ENCODE data around the gene NEK11. TPM values are rescaled to one million over a fixed set of nuclear protein-coding genes. Genes with fewer than 3 reads are reported as not detected.

The NEK11 gene
- total RNA-seq, 1 donor from 2014 or later: 5.7 TPM

DNA sequence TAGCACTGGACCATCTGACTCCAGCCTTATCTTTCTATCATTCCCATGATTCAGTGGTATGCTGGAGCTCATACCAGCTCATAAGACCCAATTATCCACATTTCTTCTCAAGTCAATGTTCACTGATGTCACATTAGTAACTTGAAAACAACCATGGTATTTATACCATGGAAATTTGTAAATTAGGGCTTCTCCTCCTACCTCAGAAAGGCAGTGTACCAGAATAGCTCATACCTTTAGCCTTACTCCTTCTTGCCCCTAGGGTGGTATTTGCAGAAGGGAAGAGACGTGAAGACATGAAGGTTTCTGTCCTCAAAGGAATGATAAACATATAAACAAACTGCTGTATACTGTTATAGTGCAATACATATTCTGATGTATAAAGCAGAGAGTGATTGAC is 114.2 kb downstream of the NEK11 start:
- no peak for DNase-seq (ENCODE audit: low spot score)

DNA sequence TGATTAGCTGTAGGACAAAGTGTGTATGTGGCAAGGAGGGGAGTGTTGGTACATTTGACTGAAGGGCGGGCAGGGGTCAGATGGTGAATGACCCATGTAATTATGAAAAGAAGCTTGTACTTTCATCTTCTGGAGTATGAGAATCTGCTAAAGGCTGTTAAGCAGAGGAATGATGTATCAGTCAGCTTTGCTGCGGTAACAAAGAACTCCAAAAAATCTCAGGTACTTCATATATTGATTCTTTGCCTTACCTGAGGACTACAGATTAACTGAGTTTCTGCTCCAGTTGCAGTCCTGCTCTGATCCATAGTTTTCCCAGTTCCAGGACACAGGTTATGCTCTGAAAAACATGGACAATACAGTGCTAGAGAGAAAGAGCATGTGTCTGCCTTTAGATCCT is 115.1 kb downstream of the NEK11 start:
- DNase-seq (ENCODE audit: low spot score): no peak

DNA sequence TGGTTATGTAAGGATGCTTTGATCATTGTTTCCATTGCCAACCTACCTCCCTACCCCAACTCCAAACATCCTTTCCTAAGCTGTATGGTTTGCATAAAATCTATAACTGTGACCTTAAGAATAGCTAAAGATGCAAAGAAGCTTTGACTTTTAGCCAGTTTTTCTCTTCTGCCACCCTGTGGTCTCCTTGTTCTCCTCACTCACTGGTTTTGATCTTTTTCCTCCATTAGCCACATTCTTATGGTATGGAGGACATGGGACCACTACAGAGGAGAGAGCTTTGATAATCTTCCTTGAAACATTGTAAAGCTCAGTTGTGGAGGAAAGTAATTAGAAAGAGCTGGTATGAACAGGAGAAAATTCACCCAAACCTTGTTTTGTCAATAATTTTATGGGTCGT is 115.9 kb downstream of the NEK11 start:
- no peak for DNase-seq (ENCODE audit: low spot score)

DNA sequence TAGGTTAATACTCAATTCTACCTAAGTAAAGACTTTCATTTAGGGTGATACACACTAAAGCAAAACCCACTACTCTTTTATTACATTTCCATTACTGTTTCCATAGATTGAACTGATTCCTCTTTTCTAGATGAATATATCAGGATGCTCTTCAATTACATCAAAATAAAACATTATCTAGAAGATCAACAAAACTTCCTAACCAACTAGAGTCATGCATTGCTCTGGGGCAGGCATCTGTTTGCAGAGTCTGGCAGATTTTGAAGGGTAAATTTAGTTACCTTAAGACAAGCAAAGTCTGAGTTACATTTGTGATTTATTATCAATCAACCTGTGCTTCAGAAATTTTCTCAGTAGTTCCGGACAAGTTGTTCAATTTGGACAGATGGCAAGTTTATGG is 117.1 kb downstream of the NEK11 start:
- DNase-seq (ENCODE audit: low spot score): no peak

DNA sequence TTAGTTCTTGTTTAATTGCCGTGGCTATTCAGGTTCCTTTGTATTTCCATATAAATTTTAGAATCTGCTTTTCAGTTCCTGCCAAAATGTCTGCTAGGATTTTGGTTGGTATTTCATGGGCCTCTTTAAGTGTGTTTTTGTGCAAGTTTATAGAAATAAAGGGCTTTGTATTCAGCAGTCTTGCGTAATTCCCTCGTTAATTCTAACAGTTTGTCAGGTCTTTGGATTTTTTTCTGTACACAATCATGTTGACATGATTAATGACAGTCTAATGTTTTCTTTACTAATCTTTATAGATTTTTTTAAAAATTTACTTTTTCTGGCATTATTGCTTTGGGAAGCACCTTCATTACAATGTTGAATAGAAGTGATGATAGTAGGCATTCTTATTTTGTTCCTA is 120.9 kb downstream of the NEK11 start:
- no peak for DNase-seq (ENCODE audit: low spot score)

DNA sequence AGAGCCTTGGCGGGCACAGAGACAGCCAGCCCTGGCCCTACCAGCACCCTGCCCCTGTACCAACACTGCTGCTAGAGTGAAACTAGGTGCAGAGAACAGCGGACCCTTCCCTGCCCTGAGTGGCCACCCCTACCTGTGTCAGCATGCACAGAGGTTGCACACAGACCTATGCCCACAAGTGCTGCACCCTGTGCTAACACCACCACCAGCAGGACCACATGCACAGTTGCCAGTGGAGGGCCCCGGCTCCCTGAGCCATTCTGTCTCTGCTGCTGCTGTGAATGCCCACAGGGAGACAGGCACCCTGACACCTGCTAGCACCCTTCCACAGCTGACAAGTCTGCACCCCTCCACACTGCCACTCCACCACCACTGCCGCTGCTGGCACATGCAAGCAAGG is 131.8 kb downstream of the NEK11 start:
- DNase-seq (ENCODE audit: low spot score): no peak

DNA sequence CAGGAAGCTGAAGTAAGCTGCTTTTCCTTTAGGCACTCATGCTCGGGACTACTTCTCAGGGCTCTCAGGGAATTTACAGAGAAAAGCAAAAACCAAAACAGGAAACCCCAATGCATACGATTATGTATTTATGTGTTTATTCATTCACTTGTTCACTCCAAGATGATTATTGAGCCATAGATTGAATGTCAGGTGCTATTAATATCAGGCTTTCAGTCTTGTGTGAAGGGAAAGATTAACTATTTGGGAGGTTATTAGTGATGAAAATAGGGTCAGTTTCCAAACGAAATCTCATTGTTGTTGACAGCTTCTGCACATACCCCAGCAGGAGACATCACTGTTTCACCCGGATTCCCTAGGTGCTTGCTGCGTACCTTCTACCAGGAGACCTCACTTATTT is 135.8 kb downstream of the NEK11 start:
- DNase-seq (ENCODE audit: low spot score): no peak

DNA sequence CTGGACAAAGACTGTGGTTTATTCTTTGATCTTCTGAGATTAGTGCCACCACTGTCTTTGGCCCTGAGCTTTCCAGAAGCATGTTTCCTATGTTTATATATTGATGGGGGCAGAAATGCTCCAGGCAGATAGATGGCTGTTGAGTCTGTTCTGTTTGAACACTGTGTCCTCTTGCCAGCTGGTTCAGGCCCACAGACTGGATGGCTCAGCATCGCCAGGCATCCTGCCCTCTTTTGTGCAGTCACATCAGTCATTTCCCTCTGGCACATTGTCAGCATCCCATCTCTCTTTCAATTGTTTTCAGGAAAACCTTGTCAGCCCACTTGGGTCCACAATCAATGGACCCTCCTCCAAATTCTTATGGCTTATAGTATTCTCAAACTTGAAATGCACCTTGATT is 141.2 kb downstream of the NEK11 start:
- no peak for DNase-seq (ENCODE audit: low spot score)

DNA sequence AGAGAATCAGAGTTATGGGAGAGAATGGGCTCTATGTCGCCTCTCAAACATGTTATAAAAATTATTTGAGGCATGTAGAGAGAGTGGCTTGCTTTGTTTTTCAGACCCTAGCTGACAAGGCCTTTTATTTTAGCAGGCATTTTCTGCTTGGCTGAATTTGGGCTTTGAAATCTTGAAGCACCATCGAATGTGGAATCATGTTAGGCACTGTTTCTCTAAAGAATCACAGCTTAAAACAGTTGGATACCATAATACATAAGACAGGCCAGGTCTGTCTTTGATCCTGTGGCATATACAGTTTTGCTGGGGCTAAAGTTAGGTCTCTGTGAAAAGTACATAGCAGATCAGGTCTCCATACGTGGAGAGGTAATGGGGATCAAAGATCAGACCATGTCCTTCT is 142.7 kb downstream of the NEK11 start:
- no peak for DNase-seq (ENCODE audit: low spot score)

DNA sequence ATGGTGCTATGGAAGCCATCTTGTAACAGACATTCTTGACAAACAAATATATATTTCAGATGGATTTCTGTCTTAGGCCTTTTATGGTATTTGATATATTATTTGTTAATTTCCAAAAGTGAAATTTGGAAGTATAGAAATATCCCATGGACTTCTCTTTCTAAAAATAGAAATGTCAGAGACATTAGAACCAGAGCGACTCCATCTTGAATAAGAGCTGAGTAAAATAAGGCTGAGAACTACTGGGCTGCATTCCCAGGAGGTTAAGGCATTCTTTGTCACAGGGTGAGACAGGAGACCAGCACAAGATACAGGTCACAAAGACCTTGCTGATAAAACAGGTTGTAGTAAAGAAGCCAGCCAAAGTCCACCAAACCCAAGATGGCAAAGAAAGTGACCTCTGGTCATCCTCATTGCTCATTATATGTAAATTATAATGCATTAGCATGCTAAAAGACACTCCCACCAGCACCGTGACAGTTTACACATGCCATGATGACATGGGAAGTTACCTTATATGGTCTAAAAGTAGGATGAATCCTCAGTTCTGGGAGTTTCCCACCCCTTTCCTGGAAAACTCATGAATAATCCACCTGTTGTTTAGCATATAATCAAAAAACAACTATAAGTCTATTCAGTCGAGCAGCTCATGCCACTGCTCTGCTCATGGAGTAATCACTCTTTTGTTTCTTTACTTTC is 146.0 kb downstream of the NEK11 start:
- DNase-seq (ENCODE audit: low spot score): no peak

DNA sequence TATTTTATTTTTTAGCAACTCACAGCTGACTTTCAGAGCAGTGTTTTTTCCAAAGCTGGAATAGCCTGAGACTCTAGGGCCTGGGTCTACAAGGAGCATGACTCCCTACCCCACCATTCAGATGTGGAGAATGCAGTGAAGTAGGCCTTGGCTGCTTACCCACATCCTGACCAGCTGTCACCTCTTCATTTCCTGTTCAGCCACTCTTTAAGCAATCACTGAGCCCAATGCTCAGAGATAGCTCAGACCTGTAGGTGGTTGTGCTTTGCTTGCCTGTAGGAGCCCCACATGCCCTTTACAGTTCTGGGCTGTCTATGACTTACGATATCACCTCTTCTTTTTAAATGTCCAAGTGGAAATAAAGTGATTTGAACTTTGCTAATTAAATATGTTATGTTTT is 148.1 kb downstream of the NEK11 start:
- DNase-seq (ENCODE audit: low spot score): no peak

DNA sequence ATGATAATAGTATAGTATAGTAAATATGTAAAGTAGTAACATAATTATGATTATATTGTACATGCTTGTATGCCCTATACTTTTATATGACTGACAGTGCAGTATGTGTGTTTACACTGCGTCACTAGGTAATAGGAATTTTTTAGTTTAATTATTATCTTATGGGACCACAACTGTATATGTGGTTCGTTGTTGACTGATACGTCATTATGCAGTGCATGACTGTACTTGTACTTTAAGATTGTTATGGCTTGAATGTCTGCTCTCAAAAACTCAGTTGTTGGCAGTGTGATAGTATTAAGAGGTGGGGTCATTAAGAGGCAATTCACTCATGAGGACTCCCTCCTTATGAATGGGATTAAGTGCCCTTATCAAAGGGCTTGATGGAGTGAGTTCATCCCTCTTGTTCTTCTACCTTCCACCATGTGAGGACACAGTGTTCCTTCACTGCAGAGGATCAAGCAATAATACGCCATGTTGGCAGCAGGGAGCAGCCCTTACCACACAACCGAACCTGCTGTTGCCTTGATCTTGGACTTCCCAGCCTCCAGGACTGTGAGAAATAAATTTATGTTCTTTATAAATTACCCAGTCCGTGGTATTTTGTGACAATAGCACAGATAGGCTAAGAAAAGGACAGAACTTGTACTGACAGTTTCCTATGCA is 152.2 kb downstream of the NEK11 start:
- DNase-seq (ENCODE audit: low spot score): no peak

DNA sequence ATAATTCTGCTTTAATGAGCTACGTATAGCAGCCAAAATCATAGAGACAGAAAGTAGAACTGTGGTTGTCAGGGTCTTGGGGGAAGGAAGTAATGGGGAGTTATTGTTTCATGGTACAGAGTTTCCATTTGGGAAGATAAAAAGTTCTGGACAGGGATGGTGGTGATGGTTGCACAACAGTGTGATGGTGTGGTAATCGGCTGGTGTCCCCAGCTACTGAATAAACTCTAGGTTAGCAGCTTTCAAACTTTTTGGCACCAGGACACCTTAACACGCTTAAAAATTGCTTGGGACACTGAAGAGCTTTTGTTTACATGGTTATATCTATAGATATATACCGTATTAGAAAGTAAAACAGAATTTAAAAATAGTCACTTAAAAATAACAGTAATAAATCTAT is 166.0 kb downstream of the NEK11 start:
- DNase-seq (ENCODE audit: low spot score): no peak

DNA sequence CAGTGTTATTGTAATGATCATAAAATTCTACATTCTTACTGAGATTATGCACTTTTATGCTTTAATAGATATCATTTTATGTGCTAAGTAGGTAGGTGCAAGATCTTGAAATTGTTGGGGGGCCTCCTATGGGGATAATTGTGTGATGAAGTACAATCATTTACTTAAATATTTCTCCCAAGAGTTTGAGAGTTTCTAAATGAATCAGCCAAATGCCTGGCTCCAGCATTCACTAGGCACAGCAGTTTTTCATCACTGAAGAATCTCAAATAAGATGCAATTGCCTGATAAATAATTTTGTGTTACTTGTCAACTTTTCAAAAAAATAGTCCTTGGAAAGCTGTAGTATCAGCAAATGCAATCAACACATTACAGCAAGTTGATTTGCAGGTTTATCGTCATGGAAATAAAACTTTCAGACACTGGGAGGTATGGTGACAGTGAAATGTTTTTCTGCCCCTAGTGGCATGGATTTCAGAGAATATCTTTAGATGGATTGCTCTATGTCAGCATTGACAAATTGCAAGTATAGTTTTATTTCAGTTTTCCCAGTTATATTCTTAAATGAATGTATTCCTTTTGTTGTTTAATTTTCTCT is 167.1 kb downstream of the NEK11 start:
- no peak for DNase-seq (ENCODE audit: low spot score)

DNA sequence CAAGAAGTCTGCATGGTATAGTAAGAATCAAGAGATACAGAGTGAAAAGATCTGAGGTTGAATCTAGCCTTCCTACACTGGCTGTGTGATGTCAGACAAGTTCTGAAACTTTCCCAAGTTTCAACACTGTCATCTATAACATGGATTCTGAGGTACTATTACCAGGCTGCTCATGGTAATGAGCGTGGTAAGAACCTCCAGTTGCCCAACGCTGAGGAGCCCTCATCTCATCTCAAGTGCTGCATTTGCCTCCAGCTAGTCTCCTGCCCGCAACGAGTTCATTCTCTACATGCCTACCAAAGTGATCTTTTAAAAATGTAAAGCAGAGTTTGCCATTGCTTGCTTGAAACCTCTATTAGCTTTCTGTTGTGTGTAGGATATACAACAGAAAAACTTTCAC is 168.1 kb downstream of the NEK11 start:
- DNase-seq (ENCODE audit: low spot score): no peak

DNA sequence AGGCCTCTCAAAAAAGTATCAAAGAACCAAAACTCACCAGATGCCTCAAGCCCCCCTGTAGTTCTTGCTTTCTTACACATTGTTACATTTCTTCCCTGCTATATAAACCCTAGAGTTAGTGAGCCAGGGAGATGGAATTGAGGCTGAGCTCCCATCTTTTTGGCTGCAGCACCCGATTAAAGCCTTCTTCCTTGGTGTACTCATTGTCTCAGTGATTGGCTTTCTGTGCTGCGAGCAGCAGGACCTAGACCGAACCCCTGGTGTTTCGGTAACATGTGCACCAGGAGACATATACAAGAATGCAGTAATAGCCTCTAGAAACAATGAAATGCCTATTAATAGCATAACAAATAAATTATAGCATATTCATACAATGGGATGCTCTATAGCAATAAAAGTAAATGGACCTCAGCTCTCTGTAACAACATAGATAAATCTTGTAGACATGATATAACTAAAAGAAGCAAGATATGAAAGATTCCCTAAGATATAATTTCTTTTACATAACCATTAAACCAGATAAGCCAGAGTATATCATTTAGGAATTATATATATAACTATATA is 174.0 kb downstream of the NEK11 start:
- no peak for DNase-seq (ENCODE audit: low spot score)

DNA sequence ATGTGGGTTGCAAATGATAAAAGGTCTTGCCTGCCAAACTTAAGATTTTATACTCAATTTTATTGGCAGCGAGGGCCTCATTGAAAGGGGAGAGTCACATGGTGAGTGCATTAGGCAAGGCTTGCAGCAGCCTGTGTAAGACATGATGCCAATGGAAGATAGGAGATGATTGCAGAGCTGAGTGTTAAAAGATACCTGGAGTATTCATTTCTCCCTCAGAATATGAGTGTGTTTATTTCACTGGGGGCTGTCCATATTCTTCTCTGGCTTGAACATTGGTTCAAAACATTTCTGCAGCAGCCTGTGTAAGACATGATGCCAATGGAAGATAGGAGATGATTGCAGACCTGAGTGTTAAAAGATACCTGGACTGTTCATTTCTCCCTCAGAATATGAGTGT is 189.7 kb downstream of the NEK11 start:
- DNase-seq (ENCODE audit: low spot score): no peak

DNA sequence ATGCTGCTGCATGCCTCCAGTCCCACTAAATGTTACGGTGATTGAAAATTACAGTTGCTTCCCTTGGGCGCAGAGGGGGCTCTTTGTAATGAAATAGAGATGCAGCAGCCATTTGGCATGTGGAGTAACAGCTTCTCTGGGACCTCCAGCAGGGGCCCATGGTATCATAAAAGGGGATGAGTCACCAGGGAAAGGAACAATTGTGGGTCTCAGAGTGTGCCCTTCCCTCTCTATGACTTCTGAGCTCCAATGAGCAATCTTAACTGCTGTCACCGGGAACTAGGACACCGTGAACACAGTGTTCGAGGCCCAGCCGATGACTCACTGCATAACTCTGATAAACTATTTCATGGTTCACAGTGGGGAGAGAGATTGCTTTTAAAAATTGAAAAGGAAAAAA is 190.1 kb downstream of the NEK11 start:
- no peak for DNase-seq (ENCODE audit: low spot score)

DNA sequence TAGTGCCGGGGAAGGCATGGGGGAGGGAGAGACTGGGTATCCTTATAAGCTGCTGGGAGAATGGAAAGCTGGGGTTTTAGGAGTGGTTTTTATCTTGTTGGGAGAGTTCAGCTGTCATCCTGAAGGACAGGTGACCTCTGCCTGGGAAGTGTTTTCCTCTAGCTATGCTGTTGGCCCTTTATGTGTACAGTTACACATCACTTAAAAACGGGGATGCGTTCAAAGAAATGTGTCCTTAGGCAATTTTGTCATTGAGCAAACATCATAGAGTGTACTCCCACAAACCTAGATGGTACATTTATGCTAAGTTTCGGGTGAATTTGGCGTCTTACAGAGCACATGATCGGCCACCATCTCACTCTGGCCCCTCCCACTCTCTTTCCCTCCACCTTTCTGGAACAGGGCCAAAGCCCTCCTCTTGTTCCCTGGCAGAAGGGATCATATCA is 190.6 kb downstream of the NEK11 start:
- DNase-seq (ENCODE audit: low spot score): no peak

DNA sequence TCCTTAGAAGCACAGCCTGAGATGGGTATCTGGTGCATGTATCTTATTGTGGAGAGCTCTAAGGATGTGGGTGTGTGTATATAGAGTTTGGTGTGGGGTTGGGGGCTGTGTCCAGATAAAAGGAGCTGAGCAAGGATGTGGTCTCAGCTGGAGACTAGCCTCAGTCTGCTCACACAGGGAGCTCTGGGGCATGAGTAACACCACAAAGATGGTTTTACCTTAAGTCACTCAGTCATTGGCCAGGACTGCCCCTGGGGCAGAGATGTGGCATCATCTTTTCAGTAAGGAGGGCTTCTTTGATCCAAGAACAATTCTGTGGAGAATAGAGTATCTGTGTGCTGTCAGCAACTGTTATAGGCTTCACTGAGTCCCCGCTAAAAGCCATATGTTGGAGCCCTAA is 191.5 kb downstream of the NEK11 start:
- no peak for DNase-seq (ENCODE audit: low spot score)

DNA sequence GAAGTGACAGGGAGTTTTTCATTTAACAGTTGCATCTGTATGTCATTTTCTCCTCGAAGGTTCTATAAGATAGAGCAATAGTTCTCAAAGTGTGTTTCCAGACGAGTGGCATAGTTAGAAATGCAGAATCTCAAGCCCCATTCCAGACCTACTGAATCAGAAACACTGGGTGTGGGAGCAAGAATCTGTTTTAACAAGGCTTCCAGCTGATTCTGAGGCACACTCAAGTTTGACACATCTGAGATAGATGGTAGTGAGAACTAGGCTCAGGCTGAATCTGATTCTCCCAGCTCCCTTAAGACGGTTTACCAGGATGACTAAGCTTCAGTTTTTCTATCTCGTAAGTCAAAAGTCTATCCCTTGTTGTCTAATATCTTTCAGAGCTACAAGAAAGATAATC is 195.1 kb downstream of the NEK11 start:
- DNase-seq (ENCODE audit: low spot score): no peak

DNA sequence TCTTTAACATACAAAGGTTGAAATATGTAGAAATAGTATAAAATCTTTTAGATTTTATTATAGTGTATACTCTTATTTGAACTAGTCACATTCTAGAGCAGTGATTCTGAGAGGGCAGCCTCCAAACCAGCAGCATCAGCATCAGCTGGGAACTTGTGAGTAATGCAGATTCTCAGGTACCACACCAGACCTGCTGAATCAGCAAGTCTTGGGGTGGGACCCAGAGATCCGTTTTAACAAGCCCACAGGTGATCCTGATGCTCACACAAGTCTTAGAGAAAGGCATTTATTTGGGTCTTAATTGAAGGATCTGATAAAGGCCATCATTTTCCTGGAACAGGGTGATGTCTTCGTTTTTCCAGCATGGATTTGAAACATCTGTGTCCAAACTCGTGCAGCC is 195.9 kb downstream of the NEK11 start:
- DNase-seq (ENCODE audit: low spot score): no peak

All from mesenteric fat pad (tissue), 1 donor.